HCT116 (cell line): ENCODE data around the gene LHX3. TPM values are rescaled to one million over a fixed set of nuclear protein-coding genes. Genes with fewer than 3 reads are reported as not detected.
A peak's percentile ranks its signal among the peaks of the same experiment; 100 is the strongest.

ENCODE experiments used
- ATAC-seq: fragments of 200-7000 bp; cut with Tn5 transposase; 2 replicates; pipeline ENCODE4 v1.9.1; 2020; ENCODE audit warnings: mild to moderate bottlenecking, moderate library complexity
- BruUV-seq: library from RNA; stranded (reverse); fragments of 400-500 nt; replicated peaks from 2 replicates; lab custom pipeline; 2021; lab: Mats Ljungman, UMichigan
- CTCF ChIA-PET: fragments of 300-600 bp; sonication (Branson Sonifier 250); formaldehyde crosslinking; loops from one replicate; lab custom pipeline; 2021; ENCODE audit warnings: antibody characterized with exemption; lab: Charles Lee
- POLR2A ChIA-PET: fragments of 300-600, 350-600 bp; sonication (Branson Sonifier 250); formaldehyde crosslinking; loops from one replicate; lab custom pipeline; 2021; ENCODE audit warnings: antibody characterized with exemption; lab: Charles Lee
- RAD21 ChIA-PET, 2 experiments: fragments of 300-600 bp; sonication (Branson Sonifier 250); formaldehyde crosslinking; loops; one replicate each; lab custom pipeline; 2023; ENCODE audit warnings: low total read pairs in 2 of 2; ENCODE audit not compliant: uncharacterized antibody in 2 of 2, unreplicated experiment in 2 of 2, low non-redundant PET in 1 of 2; lab: Charles Lee
- DNase-seq: peaks from one replicate; pipeline ENCODE4 v3.0.0-alpha.2; 2010; ENCODE audit warnings: low read depth, low spot score
- H2AFZ ChIP-seq: fragments of 200-600 bp; shearing (Covaris generic), sonication (generic); 2 replicates; pipeline ENCODE4 v1.6.1; 2017; ENCODE audit warnings: low read depth, mixed run types, mixed read lengths, antibody characterized with exemption, low read length; ENCODE audit not compliant: poor library complexity, severe bottlenecking
- H3K27ac ChIP-seq: 2 replicates; pipeline ENCODE4 v1.5.1; 2012; ENCODE audit warnings: low read depth, low read length
- H3K27me3 ChIP-seq: fragments of 200-600 bp; sonication (generic); 2 replicates; pipeline ENCODE4 v1.6.1; 2016; ENCODE audit warnings: mixed run types, low read length, mixed read lengths; ENCODE audit not compliant: insufficient read depth
- H3K36me3 ChIP-seq, 2 experiments: fragments of 200-500 bp in 1 of 2; fragments of 200-600 bp in 1 of 2; sonication (Bioruptor generic) in 1 of 2; sonication (generic) in 1 of 2; 2 replicates each; pipeline versions ENCODE4 v1.5.1 to v1.6.1; 2014 to 2016; ENCODE audit warnings: low read length in 2 of 2, inconsistent platforms in 1 of 2, mixed read lengths in 1 of 2, mixed run types in 1 of 2; ENCODE audit not compliant: insufficient read depth in 2 of 2, control insufficient read depth in 1 of 2
- H3K4me1 ChIP-seq, 2 experiments: fragments of 200-600 bp in 1 of 2; sonication (generic) in 1 of 2; 2 replicates each; pipeline versions ENCODE4 v1.5.1 to v1.6.1; 2012 to 2017; ENCODE audit warnings: low read length in 2 of 2, inconsistent platforms in 1 of 2, mild to moderate bottlenecking in 1 of 2, mixed read lengths in 1 of 2, mixed run types in 1 of 2, moderate library complexity in 1 of 2; ENCODE audit not compliant: insufficient read depth in 2 of 2, control insufficient read depth in 1 of 2
- H3K4me2 ChIP-seq: fragments of 200-600 bp; sonication (generic); 2 replicates; pipeline ENCODE4 v1.6.1; 2017; ENCODE audit warnings: mixed run types, low read length, mixed read lengths
- H3K4me3 ChIP-seq, 2 experiments: fragments of 200-600 bp in 1 of 2; sonication (generic) in 1 of 2; replicated peaks in 1 of 2; 2 replicates each; pipeline ENCODE4 v1.5.1; 2011 to 2016; ENCODE audit warnings: low read length in 2 of 2, control low read depth in 1 of 2, low read depth in 1 of 2, mild to moderate bottlenecking in 1 of 2, mixed read lengths in 1 of 2, mixed run types in 1 of 2
- H3K79me2 ChIP-seq: fragments of 200-600 bp; sonication (generic); 2 replicates; pipeline ENCODE4 v1.6.1; 2017; ENCODE audit warnings: mild to moderate bottlenecking, mixed run types, low read length, moderate library complexity, mixed read lengths; ENCODE audit not compliant: insufficient read depth
- H3K9ac ChIP-seq: fragments of 200-600 bp; sonication (generic); 2 replicates; pipeline ENCODE4 v1.6.1; 2016; ENCODE audit warnings: low read length, mixed read lengths
- H3K9me2 ChIP-seq: fragments of 200-600 bp; sonication (generic), shearing (Covaris generic); 2 replicates; pipeline ENCODE4 v1.6.1; 2017; ENCODE audit warnings: mixed run types, mild to moderate bottlenecking, moderate library complexity; ENCODE audit not compliant: insufficient read depth
- H3K9me3 ChIP-seq, 2 experiments: fragments of 200-500 bp in 1 of 2; fragments of 200-600 bp in 1 of 2; sonication (Bioruptor generic) in 1 of 2; sonication (generic) in 1 of 2; 2 replicates each; pipeline ENCODE4 v1.6.1; 2014 to 2017; ENCODE audit warnings: low read length in 2 of 2, mixed read lengths in 2 of 2, inconsistent platforms in 1 of 2, low read depth in 1 of 2, mild to moderate bottlenecking in 1 of 2, mixed run types in 1 of 2, moderate library complexity in 1 of 2; ENCODE audit not compliant: control insufficient read depth in 1 of 2, insufficient read depth in 1 of 2
- H4K20me1 ChIP-seq: fragments of 200-600 bp; sonication (generic), shearing (Covaris generic); 2 replicates; pipeline ENCODE4 v1.6.1; 2017; ENCODE audit warnings: mixed run types, mild to moderate bottlenecking, moderate library complexity; ENCODE audit not compliant: insufficient read depth
- CBX3 ChIP-seq: IDR thresholded peaks from 2 replicates; pipeline ENCODE4 v1.6.1; 2012; ENCODE audit warnings: low read depth
- FOSL1 ChIP-seq: IDR thresholded peaks from 2 replicates; pipeline ENCODE4 v1.6.1; 2012; ENCODE audit warnings: low read depth
- JUND ChIP-seq: IDR thresholded peaks from 2 replicates; pipeline ENCODE4 v1.6.1; 2012
- MAX ChIP-seq: IDR thresholded peaks from 2 replicates; pipeline ENCODE4 v1.6.1; 2012
- POLR2A ChIP-seq: IDR thresholded peaks from 2 replicates; pipeline ENCODE4 v1.7.0; 2011; ENCODE audit warnings: borderline replicate concordance; ENCODE audit not compliant: insufficient read depth, insufficient read length; ENCODE audit errors: extremely low read depth
- POLR2AphosphoS5 ChIP-seq: IDR thresholded peaks from 2 replicates; pipeline ENCODE4 v1.6.1; 2011; ENCODE audit warnings: mild to moderate bottlenecking, low read depth, low read length, moderate library complexity
- SIN3A ChIP-seq: IDR thresholded peaks from 2 replicates; pipeline ENCODE4 v1.6.1; 2012; ENCODE audit warnings: low read depth
- SP1 ChIP-seq: IDR thresholded peaks from 2 replicates; pipeline ENCODE4 v1.6.1; 2012; ENCODE audit warnings: low read depth
- intact Hi-C: fragments of 100-400 bp; cut with micrococcal nuclease; formaldehyde crosslinking; loops from 2 replicates; pipeline ENCODE4 v1.10.0; 2022
- total RNA-seq: library from RNA; stranded (reverse); gene quantifications from one replicate; pipeline ENCODE4 v1.2.1, GENCODE V29; 2021; ENCODE audit not compliant: unreplicated experiment

Gene LHX3
- total RNA-seq, 1 experiment from 2014 or later, result not detected

GRCh38 chr9:136228107-136228875, 23.4 kb upstream of the LHX3 start:
- peak overlapping the region; percentile 64 for H3K9ac ChIP-seq
- TF ChIP-seq MAX (peak; percentile 83), POLR2A (no peak), POLR2AphosphoS5 (0 out of 2 replicates have a peak, but pooled peaks have one; percentile 11), JUND (peak; percentile 83), FOSL1 (peak; percentile 75), CBX3 (peak; percentile 13; the same call in 1 of the 2 replicates), SIN3A (no peak), SP1 (peak; percentile 67)
- H2AFZ ChIP-seq, result no peak overlapping the region
- H3K9me2 ChIP-seq, result no peaks in the 10 kb centered on the region
- peaks cover 98% of the 10 kb centered on the region for H3K79me2 ChIP-seq
- intact Hi-C loops, result loop anchor here (5.0 to 10.0 kb wide), 2 partner anchors 141 to 263 kb away; partner anchors contain the start of gene UBAC1
- H3K36me3 ChIP-seq, result peaks cover 3 to 39% of the 10 kb centered on the region in 2 experiments; a peak in 3 of 4 replicates
- H3K4me3 ChIP-seq, result peak overlapping the region; percentile 13 to 38
- peak overlapping the region; percentile 78 for H3K4me2 ChIP-seq
- no peaks in the 10 kb centered on the region for H3K27me3 ChIP-seq
- peak overlapping the region; percentile 83 for H3K27ac ChIP-seq
- BruUV-seq, result no TSS peak
- ATAC-seq (peak; percentile 84), DNase-seq (peak; percentile 69)
- H3K9me3 ChIP-seq, result no peaks in the 10 kb centered on the region
- peaks cover 5% of the 10 kb centered on the region; the same call in 1 of the 2 replicates for H4K20me1 ChIP-seq
- CTCF ChIA-PET, result no interaction called here
- peaks cover 19 to 49% of the 10 kb centered on the region in 2 experiments for H3K4me1 ChIP-seq
- POLR2A ChIA-PET, result interaction anchor here (1.0 kb wide), 1 partner anchor 9 kb away, joined by 3 read pairs; no protein-coding TSS in a partner anchor
- RAD21 ChIA-PET, result no interaction called here
